Measurements from ENCODE around the gene ZNF827.

- TF ChIP-seq CTCF (IDR thresholded peaks at IDR 0.05; ENCODE audit: insufficient read depth, low read length, poor library complexity, severe bottlenecking) (no peak), EZH2phosphoT487 (conservative IDR thresholded peaks at IDR 0.05; ENCODE audit: low read length) (no peak)
These were observed 166.3 kb downstream of the ZNF827 start for GRCh38 chr4:145772347-145772746.
